Skeletal muscle tissue (tissue), 4 donors: ENCODE results near the gene ADAMTSL5. TPM values are rescaled to one million over a fixed set of nuclear protein-coding genes. Genes with fewer than 3 reads are reported as not detected.

Source experiments
- H3K27ac ChIP-seq: one replicate; pipeline ENCODE4 v1.7.0; 2013; ENCODE audit warnings: mild to moderate bottlenecking, low read depth, low read length, inconsistent platforms
- H3K27me3 ChIP-seq, 3 donors: one replicate each; pipeline ENCODE4 v1.7.0; 2013; ENCODE audit warnings: low read length in 3 of 3; ENCODE audit not compliant: control insufficient read depth in 3 of 3, insufficient read depth in 3 of 3
- H3K36me3 ChIP-seq, 3 donors: one replicate each; pipeline ENCODE4 v1.7.0; 2013; ENCODE audit warnings: low read length in 3 of 3; ENCODE audit not compliant: control insufficient read depth in 3 of 3, insufficient read depth in 3 of 3
- H3K4me1 ChIP-seq, 3 donors: one replicate each; pipeline ENCODE4 v1.7.0; 2013; ENCODE audit warnings: low read length in 3 of 3, mild to moderate bottlenecking in 3 of 3; ENCODE audit not compliant: control insufficient read depth in 3 of 3, insufficient read depth in 3 of 3
- H3K4me3 ChIP-seq, 3 donors: one replicate each; pipeline ENCODE4 v1.7.0; 2013; ENCODE audit warnings: low read length in 3 of 3
- H3K9ac ChIP-seq, 3 donors: one replicate each; pipeline ENCODE4 v1.7.0; 2013; ENCODE audit warnings: low read length in 3 of 3, mild to moderate bottlenecking in 3 of 3, moderate library complexity in 2 of 3, low read depth in 1 of 3
- H3K9me3 ChIP-seq, 3 donors: one replicate each; pipeline ENCODE4 v1.7.0; 2013; ENCODE audit warnings: low read length in 3 of 3; ENCODE audit not compliant: control insufficient read depth in 3 of 3
- total RNA-seq: library from RNA; depleted of rRNA; stranded (reverse); fragments of >200 nt; gene quantifications from one replicate; pipeline ENCODE4 v1.2.3, GENCODE V29; 2014
- donor health status: Osteomylitis.

Gene ADAMTSL5, protein sequence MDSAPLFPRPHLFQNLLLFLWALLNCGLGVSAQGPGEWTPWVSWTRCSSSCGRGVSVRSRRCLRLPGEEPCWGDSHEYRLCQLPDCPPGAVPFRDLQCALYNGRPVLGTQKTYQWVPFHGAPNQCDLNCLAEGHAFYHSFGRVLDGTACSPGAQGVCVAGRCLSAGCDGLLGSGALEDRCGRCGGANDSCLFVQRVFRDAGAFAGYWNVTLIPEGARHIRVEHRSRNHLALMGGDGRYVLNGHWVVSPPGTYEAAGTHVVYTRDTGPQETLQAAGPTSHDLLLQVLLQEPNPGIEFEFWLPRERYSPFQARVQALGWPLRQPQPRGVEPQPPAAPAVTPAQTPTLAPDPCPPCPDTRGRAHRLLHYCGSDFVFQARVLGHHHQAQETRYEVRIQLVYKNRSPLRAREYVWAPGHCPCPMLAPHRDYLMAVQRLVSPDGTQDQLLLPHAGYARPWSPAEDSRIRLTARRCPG
- 3.1 TPM for total RNA-seq

DNA sequence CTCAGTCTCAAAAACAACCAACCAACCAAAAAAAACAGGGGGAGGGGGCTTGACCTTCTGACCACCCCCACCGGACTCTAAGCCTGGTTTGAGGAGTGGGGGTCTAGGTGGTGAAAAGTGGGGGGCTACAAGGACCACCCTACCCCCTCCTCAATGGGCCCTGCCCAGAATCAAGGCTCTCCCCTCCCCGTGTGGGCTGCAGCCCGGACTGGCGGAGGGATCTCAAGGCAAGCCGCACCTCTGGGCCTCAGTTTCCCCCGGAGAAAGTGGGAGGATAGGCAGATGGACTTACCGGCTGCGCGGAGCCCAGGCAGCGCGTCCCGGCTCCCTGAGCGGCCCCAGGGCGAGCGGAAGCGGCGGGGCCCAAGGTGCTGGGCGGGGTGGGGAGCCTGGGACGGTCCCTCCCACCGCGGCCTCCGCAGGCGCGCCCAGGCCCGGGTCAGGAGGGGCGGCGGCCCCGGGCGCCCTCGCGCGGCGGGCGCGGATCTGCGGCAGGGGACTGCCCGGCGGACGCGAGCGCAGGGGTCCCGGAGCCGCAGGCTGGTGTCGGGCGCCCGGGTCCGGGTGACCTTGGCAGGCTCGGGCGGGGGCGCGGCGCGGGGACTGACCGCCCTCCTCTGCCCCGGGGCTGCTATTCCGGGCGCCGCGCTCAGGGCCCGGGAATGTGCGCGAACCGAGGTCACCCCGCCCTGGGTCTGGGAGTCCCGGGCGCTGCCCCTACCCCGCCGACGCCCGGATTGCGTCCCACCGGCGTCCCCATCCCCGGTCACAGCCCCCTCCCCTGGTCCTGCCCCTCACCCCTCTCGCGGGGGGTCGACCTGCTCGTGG, at the start of gene ADAMTSL5:
Gene ADAMTSL5, minus strand, starts transcription at position 349 of the 828 bp plus-strand sequence. CDS start 2,076 bp downstream, outside the sequence.
- H3K9ac ChIP-seq = peak within 1 kb of the TSS; percentile 81 to 95 (median 94)
- H3K4me3 ChIP-seq = peak within 1 kb of the TSS; percentile 71 to 85 (median 76)
- H3K36me3 ChIP-seq = peaks cover 0 to 6% (median 0%) of the 10 kb centered on the region in 3 donors
- peaks cover 8 to 26% (median 26%) of the 10 kb centered on the region in 3 donors for H3K4me1 ChIP-seq
- H3K27me3 ChIP-seq = peaks cover 0 to 3% (median 2%) of the 10 kb centered on the region in 3 donors
- no peaks in the 10 kb centered on the region for H3K9me3 ChIP-seq
- H3K27ac ChIP-seq = peak within 1 kb of the TSS; percentile 91

DNA sequence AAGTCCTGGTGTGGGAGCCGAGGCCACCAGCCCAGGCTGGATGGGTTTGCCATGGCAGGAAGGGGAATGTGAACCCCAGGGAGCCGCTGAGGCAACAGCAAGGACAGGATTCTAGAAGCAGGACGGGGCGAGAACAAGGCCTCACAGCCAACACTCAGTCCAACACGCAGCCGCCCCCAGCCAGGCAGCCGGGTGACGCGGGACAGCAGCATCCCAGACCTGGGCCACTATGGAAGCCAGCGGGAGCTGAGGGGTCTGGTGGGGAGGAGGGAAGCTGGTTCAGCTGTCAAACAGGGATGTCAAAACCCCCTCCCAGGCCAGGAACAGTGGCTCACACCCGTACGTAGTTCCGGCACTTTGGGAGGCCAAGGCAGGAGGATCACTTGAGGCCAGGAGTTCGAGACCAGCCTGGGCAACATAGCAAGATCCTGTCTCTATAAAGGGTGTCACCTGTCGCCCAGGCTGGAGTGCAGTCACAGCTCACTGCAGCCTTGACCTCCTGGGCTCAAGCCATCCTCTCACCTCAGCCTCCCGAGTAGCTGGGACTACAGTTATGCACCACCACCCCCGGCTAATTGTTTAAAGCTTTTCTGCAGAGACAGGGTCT, 48.5 kb upstream of the ADAMTSL5 start:
- Histone ChIP-seq H3K27ac (no peak overlapping the region), H3K27me3 (peaks cover 0 to 11% (median 7%) of the 10 kb centered on the region in 3 donors), H3K4me3 (no peak overlapping the region), H3K4me1 (peaks cover 0 to 4% (median 2%) of the 10 kb centered on the region in 3 donors), H3K9ac (no peak overlapping the region), H3K36me3 (no peaks in the 10 kb centered on the region), H3K9me3 (no peaks in the 10 kb centered on the region)

DNA sequence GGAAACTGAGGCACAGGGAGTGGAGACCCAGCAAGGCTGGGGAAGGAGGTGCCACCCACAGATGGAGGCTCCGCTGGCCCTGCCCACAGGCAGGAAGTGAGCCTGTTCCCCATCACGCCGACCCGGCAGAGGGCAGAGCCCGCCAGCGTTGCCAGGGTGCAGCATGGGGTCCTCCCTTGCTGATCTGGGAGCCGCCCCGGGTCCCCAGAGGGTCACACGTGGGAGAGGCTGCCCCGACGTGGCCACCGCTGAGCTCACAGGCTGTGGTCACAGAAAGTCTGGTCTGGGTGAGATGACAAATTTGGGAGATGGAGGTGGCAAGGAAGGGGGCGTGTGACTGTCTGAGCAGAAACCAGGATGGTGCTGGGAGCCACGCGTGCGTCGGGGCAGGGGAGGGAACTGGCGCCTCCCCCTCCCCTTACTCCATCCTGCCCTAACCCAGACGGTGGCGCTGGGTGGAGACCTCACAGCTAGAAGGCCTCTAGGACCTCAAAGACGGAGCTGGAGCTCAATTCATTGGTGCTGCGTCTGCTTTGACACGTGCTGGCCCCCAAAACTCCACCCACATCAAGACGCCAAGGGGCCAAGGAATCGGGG, 47.6 kb upstream of the ADAMTSL5 start:
- Histone ChIP-seq H3K9me3 (no peaks in the 10 kb centered on the region), H3K4me3 (no peak overlapping the region), H3K27ac (no peak overlapping the region), H3K9ac (no peak overlapping the region), H3K27me3 (peaks cover 0 to 2% (median 0%) of the 10 kb centered on the region in 3 donors), H3K36me3 (no peaks in the 10 kb centered on the region), H3K4me1 (no peaks in the 10 kb centered on the region)

DNA sequence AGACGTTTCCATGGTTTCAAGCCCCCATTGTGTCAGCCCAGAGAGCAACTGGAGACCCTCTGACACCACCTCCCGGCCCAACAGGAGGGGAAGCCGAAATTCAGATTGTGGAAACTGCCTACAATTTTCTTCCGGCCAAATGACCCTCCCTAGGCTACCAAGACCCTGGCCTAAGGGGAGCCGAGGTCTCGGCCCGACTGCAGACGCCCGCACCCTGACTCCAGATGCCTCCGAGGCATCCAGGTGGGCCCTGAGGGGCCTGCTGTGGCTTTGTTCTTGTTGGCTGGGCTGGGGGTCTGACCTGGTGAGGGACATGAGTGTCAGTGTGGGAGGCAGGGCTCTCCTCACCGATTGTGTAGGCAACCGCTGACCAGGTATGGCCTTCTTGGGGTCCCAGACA, 45.7 kb upstream of the ADAMTSL5 start:
- Histone ChIP-seq H3K27me3 (no peaks in the 10 kb centered on the region), H3K36me3 (no peaks in the 10 kb centered on the region), H3K9ac (no peak overlapping the region), H3K4me3 (no peak overlapping the region), H3K4me1 (no peaks in the 10 kb centered on the region), H3K27ac (no peak overlapping the region), H3K9me3 (no peaks in the 10 kb centered on the region)

DNA sequence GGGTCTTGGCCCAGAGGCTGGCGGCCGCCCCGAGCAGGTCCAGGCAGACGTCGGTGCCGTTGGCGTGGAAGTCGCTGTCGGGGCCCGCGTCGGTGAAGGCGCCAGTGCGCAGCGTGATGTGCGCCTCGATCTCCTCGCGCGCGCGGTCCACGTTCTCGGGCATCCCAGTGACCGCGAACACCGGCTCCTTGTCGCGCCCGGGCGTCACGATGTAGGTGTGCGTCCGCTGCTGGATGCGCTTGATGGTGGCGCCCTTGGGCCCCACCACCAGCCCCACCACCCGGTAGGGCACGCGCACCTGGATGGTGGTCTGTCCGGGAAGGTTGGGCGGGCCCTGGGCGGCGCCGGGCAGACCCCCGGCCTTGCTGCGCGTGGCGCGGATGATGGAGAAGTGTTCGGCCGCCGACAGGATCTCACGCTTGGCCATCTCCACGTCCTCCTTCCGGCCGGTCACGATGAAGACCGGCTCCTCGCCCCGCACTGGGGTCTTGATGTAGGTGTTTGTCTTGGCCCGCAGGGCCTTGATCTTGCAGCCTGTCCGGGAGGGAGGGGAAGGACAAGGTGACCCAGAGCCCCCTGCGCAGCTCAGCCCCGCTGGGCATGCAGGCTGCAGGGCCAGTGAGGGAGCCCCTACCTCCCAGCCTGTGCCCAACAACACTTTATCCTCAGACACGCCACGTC, 43.7 kb upstream of the ADAMTSL5 start:
- H3K9ac ChIP-seq = no peak overlapping the region

DNA sequence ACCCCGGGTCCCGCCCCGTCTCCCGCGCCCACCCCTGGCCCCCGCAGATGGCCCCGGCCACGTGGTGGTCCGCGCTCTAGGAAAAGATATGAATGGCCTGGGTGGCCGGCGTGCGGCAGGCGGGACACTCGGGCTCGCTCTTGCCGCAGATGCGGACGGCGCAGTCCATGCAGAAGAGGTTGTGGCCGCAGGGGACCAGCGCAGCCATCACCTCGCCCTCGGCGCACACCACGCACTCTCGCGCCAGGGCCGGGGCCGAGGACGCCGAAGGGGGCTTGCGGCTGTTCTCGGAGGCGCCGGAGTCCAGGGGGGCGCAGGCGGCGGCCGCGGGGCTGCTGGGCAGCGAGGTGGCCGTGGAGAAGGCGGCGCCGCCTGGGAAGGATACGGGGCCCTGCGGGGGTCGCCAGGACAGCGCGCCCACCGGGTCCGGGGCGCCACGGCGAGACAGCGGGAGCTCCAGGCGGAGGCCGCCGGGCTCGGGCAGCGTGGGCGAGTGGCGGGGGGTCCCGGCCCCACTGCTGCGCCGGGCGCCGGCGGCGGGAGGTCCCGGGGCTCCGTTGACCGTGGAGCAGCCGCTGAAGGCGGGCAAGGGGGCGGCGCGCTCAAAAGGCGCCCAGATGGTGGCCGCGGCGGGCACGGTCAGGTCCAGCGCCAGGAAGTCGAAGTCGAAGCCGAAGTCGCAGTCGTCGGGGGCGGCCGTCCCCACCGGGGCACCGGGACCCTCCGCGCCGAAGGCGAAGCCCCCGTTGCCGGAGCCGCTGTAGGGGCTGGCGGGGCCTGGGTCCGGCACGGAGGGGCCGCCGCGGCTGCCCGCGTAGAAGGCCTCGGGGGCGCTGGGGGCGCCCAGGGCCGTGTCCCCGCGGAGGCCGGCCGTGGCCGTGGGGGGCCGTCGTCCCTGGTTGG, 42.9 kb upstream of the ADAMTSL5 start:
- no peak overlapping the region for H3K4me3 ChIP-seq
- no peak overlapping the region for H3K27ac ChIP-seq
- H3K4me1 ChIP-seq = no peaks in the 10 kb centered on the region
- H3K9me3 ChIP-seq = no peaks in the 10 kb centered on the region
- no peak overlapping the region for H3K9ac ChIP-seq
- no peaks in the 10 kb centered on the region for H3K36me3 ChIP-seq
- H3K27me3 ChIP-seq = peaks cover 0 to 4% (median 0%) of the 10 kb centered on the region in 3 donors

More for the DNA sequence above, 43.7 kb upstream of the ADAMTSL5 start:
- no peak overlapping the region for H3K4me3 ChIP-seq
- no peaks in the 10 kb centered on the region for H3K4me1 ChIP-seq
- no peaks in the 10 kb centered on the region for H3K9me3 ChIP-seq
- H3K27ac ChIP-seq = no peak overlapping the region
- H3K36me3 ChIP-seq = no peaks in the 10 kb centered on the region
- H3K27me3 ChIP-seq = no peaks in the 10 kb centered on the region

DNA sequence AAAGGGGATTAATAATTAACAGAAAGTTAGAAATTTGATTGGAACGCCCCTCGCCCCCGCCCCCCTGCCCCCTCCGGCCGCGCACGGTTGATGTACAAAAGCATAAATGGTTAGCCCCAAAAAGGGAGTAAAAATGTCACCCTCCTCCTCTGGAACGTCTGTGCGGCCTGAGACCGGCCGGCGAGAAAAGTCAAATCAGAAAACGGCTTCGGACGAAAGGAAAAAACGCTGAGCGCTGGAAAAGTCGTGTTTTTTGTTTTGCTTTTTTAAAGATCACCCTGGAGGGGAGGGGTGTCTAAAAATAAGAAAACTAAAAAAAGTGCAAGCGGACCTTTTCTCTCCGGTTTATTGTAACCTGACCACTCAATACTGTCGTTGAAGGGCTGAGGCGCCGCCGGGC, 42.1 kb upstream of the ADAMTSL5 start:
- no peak overlapping the region for H3K9ac ChIP-seq
- no peak overlapping the region for H3K27ac ChIP-seq

DNA sequence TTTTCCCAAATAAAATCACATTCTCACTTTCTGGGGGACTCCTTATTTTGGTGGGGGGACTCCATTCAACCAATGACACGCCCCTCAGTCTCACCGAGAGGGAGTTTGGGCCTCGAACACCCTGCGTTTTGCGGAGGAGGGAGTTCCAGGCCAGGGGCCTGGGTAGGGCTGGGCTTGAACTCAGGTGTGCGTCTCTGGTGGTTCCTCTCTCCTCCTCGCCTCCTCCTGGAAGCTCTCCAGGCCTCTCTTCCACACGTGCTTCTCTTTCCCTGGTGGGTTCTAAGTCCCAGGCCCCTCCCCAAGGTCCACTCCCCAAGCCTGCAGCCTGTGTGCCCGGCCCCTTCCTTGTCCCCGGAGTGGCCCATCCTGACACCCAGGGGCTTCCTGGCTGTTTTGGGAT, 40.6 kb upstream of the ADAMTSL5 start:
- H3K9me3 ChIP-seq = no peaks in the 10 kb centered on the region
- no peak overlapping the region for H3K4me3 ChIP-seq
- H3K36me3 ChIP-seq = no peaks in the 10 kb centered on the region
- no peak overlapping the region for H3K27ac ChIP-seq
- no peaks in the 10 kb centered on the region for H3K4me1 ChIP-seq
- H3K27me3 ChIP-seq = peaks cover 0 to 8% (median 4%) of the 10 kb centered on the region in 3 donors
- no peak overlapping the region for H3K9ac ChIP-seq

More for the DNA sequence above, 42.1 kb upstream of the ADAMTSL5 start:
- Histone ChIP-seq H3K4me3 (no peak overlapping the region), H3K36me3 (no peaks in the 10 kb centered on the region), H3K9me3 (no peaks in the 10 kb centered on the region), H3K27me3 (peaks cover 0 to 8% (median 4%) of the 10 kb centered on the region in 3 donors), H3K4me1 (no peaks in the 10 kb centered on the region)
